ENCODE data around the gene TLNRD1.

GRCh38 chr15:81031203-81031602 lies 30.5 kb downstream of the TLNRD1 start:
- no peak for TF ChIP-seq CTCF (IDR thresholded peaks at IDR 0.05)
- TF ChIP-seq POLR2A (IDR thresholded peaks at IDR 0.05): no peak
